ENCODE measurements around the gene GLCE. TPM values are rescaled to one million over a fixed set of nuclear protein-coding genes. Genes with fewer than 3 reads are reported as not detected.

Gene GLCE
- total RNA-seq, 2 experiments from 2014 or later = 3.1 to 3.2 TPM

GRCh38 chr15:69313432-69314000 lies 153.1 kb downstream of the GLCE start:
- Mint-ChIP-seq H3K9me3 (ENCODE audit: insufficient read depth) (no peaks in the 10 kb centered on the region), H3K27me3 (ENCODE audit: low read depth) (peaks cover 2% of the 10 kb centered on the region), H3K4me1 (ENCODE audit: low read depth) (no peaks in the 10 kb centered on the region), H3K36me3 (ENCODE audit: low read depth) (no peaks in the 10 kb centered on the region), H3K27ac (no peak overlapping the region), H3K4me3 (no peak overlapping the region)
- ATAC-seq (no peak), DNase-seq (no peak)
- ChIA-PET CTCF (interaction anchor here (0.8 kb wide), 1 partner anchor 31 kb away, joined by 3 read pairs; no protein-coding TSS in a partner anchor), POLR2A (no interaction called here)

DNA sequence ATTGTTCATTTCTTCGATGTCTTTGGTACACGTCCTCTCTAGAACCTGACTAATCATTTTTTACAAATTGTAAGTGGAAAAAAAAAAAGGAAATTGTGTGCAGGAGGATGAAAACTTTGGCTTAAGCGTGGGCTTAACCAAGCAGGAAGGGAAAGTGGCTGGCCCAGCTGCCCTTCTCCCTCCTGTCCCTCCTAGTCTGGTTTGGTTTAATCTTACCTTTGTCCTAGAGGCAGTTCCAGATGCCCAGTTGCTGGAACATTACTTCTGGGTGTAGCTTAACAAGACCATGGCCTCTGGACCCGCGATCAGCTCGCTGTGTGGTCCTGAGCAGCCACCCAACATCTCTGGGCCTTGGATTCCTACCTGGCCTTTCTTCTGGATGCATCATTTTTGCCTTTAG lies 153.7 kb downstream of the GLCE start:
- Mint-ChIP-seq H3K27ac (no peak overlapping the region), H3K4me3 (no peak overlapping the region), H3K36me3 (ENCODE audit: low read depth) (no peaks in the 10 kb centered on the region), H3K27me3 (ENCODE audit: low read depth) (peaks cover 2% of the 10 kb centered on the region), H3K9me3 (ENCODE audit: insufficient read depth) (no peaks in the 10 kb centered on the region), H3K4me1 (ENCODE audit: low read depth) (no peaks in the 10 kb centered on the region)
- CTCF ChIA-PET = interaction anchor here (0.8 kb wide), 1 partner anchor 30 kb away, joined by 3 read pairs; no protein-coding TSS in a partner anchor
- POLR2A ChIA-PET = no interaction called here
- no peak for ATAC-seq
- no peak for DNase-seq

DNA sequence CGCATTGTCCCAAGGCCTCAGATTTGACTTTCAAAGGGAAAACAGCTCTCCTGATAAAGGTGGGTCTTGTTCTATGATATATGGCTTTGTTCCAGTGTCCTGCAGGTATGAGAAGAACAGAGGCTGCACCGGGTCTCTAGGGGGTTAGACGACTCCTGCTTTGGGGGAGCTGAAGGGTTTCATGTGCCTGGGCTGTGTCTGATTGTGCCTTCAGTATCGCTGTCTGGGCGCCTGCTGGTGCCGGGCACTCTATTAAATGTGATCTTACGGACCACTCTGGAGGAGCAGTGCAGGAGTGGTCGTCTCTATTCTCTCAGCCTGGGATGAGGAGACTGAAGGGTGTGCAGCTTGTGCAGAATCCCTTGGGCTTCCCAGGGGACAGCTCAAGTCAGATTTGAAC lies 154.3 kb downstream of the GLCE start:
- Mint-ChIP-seq H3K27me3 (ENCODE audit: low read depth) (peaks cover 2% of the 10 kb centered on the region), H3K4me1 (ENCODE audit: low read depth) (no peaks in the 10 kb centered on the region), H3K9me3 (ENCODE audit: insufficient read depth) (no peaks in the 10 kb centered on the region), H3K27ac (no peak overlapping the region), H3K4me3 (no peak overlapping the region), H3K36me3 (ENCODE audit: low read depth) (no peaks in the 10 kb centered on the region)
- no peak for ATAC-seq
- CTCF ChIA-PET = no interaction called here
- no peak for DNase-seq
- POLR2A ChIA-PET = no interaction called here

- no peaks in the 10 kb centered on the region for H3K9me3 Mint-ChIP-seq (ENCODE audit: insufficient read depth)
- peaks cover 2% of the 10 kb centered on the region for H3K4me1 Mint-ChIP-seq (ENCODE audit: low read depth)
- H3K27me3 Mint-ChIP-seq (ENCODE audit: low read depth) = peaks cover 2% of the 10 kb centered on the region
- ChIA-PET POLR2A (no interaction called here), CTCF (no interaction called here)
- no peaks in the 10 kb centered on the region for H3K36me3 Mint-ChIP-seq (ENCODE audit: low read depth)
- no peak overlapping the region for H3K27ac Mint-ChIP-seq
- ATAC-seq (no peak), DNase-seq (no peak)
- no peak overlapping the region for H3K4me3 Mint-ChIP-seq
Observed at GRCh38 chr15:69315402-69316110, 155.1 kb downstream of the GLCE start.

DNA sequence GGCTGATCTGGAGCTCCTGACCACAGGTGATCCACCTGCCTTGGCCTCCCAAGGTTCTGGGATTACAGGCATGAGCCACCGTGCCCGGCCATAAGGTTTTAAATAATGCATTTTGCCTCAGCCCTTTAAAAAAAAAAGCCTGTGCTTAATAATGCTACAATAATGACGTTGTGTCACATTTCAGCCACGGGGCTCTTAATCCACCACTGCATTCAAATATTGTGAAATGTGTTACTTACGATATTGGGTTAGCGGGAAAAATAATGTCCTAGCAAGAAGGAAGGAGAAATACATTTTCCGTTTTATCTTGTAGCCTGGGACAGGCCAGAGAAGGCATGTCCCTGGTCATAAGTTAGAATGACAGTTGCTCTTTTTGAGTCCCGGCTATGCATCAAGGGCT lies 155.9 kb downstream of the GLCE start:
- H3K9me3 Mint-ChIP-seq (ENCODE audit: insufficient read depth) = no peaks in the 10 kb centered on the region
- no peak overlapping the region for H3K4me3 Mint-ChIP-seq
- no peaks in the 10 kb centered on the region for H3K27me3 Mint-ChIP-seq (ENCODE audit: low read depth)
- H3K27ac Mint-ChIP-seq = no peak overlapping the region
- H3K36me3 Mint-ChIP-seq (ENCODE audit: low read depth) = no peaks in the 10 kb centered on the region
- ChIA-PET CTCF (no interaction called here), POLR2A (no interaction called here)
- H3K4me1 Mint-ChIP-seq (ENCODE audit: low read depth) = peaks cover 2% of the 10 kb centered on the region
- no peak for ATAC-seq
- DNase-seq = no peak

DNA sequence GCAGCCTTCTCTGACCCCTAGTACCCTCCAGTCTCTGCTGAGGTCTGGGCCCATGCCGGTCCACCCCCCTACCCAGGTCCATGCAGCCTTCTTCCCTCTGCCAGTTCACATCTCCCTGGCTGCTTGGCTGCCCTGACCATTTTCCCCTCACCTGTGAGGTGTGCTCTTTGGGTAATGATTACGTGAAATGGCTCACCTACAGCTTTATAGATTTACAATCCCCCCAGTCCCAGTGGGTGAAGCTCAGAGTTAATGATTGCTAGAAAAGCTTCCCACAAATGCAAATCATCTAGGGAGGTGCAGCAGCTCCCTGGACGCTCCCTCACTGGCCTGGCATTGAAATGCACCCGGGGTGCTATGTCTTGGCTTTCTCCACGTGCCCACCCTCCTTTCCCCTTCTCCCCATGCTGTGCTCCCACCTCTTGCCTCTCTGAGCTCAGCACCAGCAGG lies 157.0 kb downstream of the GLCE start:
- H3K36me3 Mint-ChIP-seq (ENCODE audit: low read depth) = no peaks in the 10 kb centered on the region
- DNase-seq = no peak
- CTCF ChIA-PET = interaction anchor here (1.2 kb wide), 1 partner anchor 77 kb away, joined by 3 read pairs; no protein-coding TSS in a partner anchor
- peaks cover 2% of the 10 kb centered on the region for H3K27me3 Mint-ChIP-seq (ENCODE audit: low read depth)
- no peaks in the 10 kb centered on the region for H3K9me3 Mint-ChIP-seq (ENCODE audit: insufficient read depth)
- H3K27ac Mint-ChIP-seq = no peak overlapping the region
- POLR2A ChIA-PET = no interaction called here
- H3K4me1 Mint-ChIP-seq (ENCODE audit: low read depth) = peaks cover 2% of the 10 kb centered on the region
- H3K4me3 Mint-ChIP-seq = no peak overlapping the region
- ATAC-seq = no peak

- H3K27me3 Mint-ChIP-seq (ENCODE audit: low read depth) = peaks cover 2% of the 10 kb centered on the region
- no peak overlapping the region for H3K27ac Mint-ChIP-seq
- no peak overlapping the region for H3K4me3 Mint-ChIP-seq
- no peaks in the 10 kb centered on the region for H3K36me3 Mint-ChIP-seq (ENCODE audit: low read depth)
- no peak for DNase-seq
- CTCF ChIA-PET = interaction anchor here (1.2 kb wide), 1 partner anchor 77 kb away, joined by 3 read pairs; no protein-coding TSS in a partner anchor
- ATAC-seq = no peak
- POLR2A ChIA-PET = no interaction called here
- H3K4me1 Mint-ChIP-seq (ENCODE audit: low read depth) = peaks cover 2% of the 10 kb centered on the region
- no peaks in the 10 kb centered on the region for H3K9me3 Mint-ChIP-seq (ENCODE audit: insufficient read depth)
Observed at GRCh38 chr15:69318033-69318432, 157.6 kb downstream of the GLCE start.

- POLR2A ChIA-PET = no interaction called here
- Mint-ChIP-seq H3K9me3 (ENCODE audit: insufficient read depth) (no peaks in the 10 kb centered on the region), H3K27ac (no peak overlapping the region), H3K36me3 (ENCODE audit: low read depth) (no peaks in the 10 kb centered on the region), H3K4me1 (ENCODE audit: low read depth) (peaks cover 2% of the 10 kb centered on the region), H3K4me3 (no peak overlapping the region), H3K27me3 (ENCODE audit: low read depth) (peaks cover 8% of the 10 kb centered on the region)
- CTCF ChIA-PET = interaction anchor here (0.8 kb wide), 1 partner anchor 13 kb away, joined by 3 read pairs; no protein-coding TSS in a partner anchor
- DNase-seq (no peak), ATAC-seq (no peak)
Observed at GRCh38 chr15:69319384-69320375, 159.2 kb downstream of the GLCE start.

DNA sequence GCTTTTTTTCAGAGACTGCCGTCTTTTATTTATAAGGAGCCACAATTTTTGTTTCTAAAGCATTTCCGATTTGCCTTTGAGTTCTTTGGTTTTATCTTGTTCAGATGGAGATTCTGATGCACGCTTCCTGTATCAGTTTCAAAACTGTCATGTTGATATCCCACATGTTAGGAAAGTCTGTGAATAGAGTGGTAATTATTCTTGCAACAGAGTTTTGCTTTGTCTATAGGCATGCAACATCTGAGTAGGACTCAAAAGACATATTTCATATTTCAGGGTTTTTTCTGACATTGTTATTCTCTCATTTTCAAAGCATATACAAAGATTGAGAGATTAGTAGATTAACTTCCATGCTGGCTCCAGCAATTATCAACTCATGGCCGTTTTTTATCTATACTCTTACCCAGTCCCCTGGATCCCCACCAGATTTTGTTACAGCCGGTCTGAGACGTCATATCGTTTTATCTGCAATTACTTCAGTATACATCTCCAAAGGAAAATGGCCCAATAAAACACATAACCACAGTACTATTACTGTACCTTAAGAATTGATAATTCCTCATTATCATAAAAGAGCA lies 160.6 kb downstream of the GLCE start:
- ChIA-PET POLR2A (no interaction called here), CTCF (no interaction called here)
- peaks cover 2% of the 10 kb centered on the region for H3K4me1 Mint-ChIP-seq (ENCODE audit: low read depth)
- H3K27me3 Mint-ChIP-seq (ENCODE audit: low read depth) = peaks cover 11% of the 10 kb centered on the region
- H3K27ac Mint-ChIP-seq = no peak overlapping the region
- H3K36me3 Mint-ChIP-seq (ENCODE audit: low read depth) = no peaks in the 10 kb centered on the region
- H3K4me3 Mint-ChIP-seq = no peak overlapping the region
- H3K9me3 Mint-ChIP-seq (ENCODE audit: insufficient read depth) = no peaks in the 10 kb centered on the region
- ATAC-seq (no peak), DNase-seq (no peak)
